ENCODE results near the gene CCDC191.

Gene CCDC191

DNA sequence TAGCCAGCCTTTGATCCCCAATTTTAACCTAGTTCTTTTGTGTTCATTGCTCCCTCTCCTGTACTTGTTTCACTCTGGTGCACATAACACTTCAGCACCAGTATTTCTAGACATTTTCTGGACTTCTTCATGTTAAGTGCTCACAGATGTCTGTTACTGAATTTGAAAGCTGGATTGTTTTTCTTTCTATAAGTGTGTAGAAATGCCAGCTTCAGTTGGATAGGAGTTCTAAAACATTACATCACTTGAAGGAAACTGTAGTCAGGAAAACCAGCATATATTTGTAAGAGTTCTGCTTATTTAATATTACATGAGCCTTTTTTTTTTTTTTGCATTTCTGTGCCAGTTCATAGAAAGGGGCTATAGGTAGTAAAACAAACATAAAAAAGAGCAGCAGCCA lies 21.8 kb upstream of the CCDC191 start:
- H3K4me1 Mint-ChIP-seq (ENCODE audit: low read depth), result no peaks in the 10 kb centered on the region
- no peak overlapping the region for H3K27ac Mint-ChIP-seq
- H3K36me3 Mint-ChIP-seq (ENCODE audit: low read depth), result peaks cover 34% of the 10 kb centered on the region
- H3K4me3 Mint-ChIP-seq, result no peak overlapping the region
- no peaks in the 10 kb centered on the region for H3K9me3 Mint-ChIP-seq
- no peaks in the 10 kb centered on the region for H3K27me3 Mint-ChIP-seq (ENCODE audit: low read depth)

DNA sequence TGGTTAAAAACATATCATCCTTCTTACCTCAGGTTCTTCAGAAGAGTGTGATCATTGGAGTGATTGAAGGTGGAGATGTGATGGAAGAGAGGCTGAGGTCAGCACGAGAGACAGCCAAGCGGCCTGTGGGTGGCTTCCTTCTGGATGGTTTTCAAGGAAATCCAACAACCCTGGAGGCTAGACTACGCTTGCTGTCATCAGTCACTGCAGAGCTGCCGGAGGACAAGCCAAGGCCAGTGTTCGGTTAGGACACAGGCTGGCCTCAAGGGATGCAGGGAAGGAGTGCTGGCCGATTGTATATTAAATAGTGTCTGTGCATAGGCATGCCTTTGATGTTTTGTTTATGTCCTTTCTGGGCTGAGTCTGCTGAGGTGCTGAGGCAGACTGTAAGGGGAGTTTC lies 20.4 kb upstream of the CCDC191 start:
- H3K9me3 Mint-ChIP-seq, result no peaks in the 10 kb centered on the region
- H3K36me3 Mint-ChIP-seq (ENCODE audit: low read depth), result peaks cover 38% of the 10 kb centered on the region
- H3K27ac Mint-ChIP-seq, result no peak overlapping the region
- no peak overlapping the region for H3K4me3 Mint-ChIP-seq
- no peaks in the 10 kb centered on the region for H3K27me3 Mint-ChIP-seq (ENCODE audit: low read depth)
- H3K4me1 Mint-ChIP-seq (ENCODE audit: low read depth), result no peaks in the 10 kb centered on the region

DNA sequence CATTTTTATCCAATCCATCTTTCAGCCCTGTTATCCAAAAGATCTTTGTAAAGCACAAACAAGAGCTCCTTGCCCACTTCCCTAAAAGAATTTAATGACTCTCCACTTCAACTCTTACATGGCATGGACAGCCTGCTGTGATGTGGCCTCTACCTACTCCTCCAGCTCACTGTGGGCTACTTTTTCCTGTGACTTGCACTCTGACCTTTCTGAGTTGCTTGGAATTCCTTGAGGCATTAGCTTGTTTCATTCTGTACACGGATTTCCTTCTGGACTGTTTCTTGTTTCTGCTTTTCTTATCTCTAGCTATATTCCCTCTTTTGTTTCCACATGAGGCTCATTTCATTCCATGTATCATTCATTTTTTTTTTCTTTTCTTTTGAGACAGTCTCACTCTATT lies 15.5 kb upstream of the CCDC191 start:
- H3K27ac Mint-ChIP-seq, result no peak overlapping the region
- no peaks in the 10 kb centered on the region for H3K9me3 Mint-ChIP-seq
- no peaks in the 10 kb centered on the region for H3K27me3 Mint-ChIP-seq (ENCODE audit: low read depth)
- H3K4me3 Mint-ChIP-seq, result no peak overlapping the region
- no peaks in the 10 kb centered on the region for H3K4me1 Mint-ChIP-seq (ENCODE audit: low read depth)
- peaks cover 39% of the 10 kb centered on the region for H3K36me3 Mint-ChIP-seq (ENCODE audit: low read depth)

DNA sequence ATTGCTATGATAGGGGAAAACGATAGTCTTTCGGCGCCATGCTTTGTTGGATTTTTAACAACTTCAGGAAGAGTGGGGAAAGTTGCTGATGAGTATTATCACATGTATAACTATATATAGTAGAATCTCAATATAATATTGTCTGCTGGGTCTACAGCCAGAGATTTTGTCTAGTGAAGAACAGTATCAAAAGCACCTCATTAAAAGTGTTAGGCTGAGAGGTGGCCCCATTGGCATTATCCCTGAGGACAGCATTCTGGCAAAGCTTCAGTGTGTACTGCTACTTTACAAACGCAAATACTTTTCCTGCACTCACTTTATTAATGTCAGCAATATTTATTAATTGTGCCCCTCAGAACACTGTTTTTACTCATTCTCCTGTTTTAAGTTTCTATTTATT lies 12.0 kb upstream of the CCDC191 start:
- no peaks in the 10 kb centered on the region for H3K27me3 Mint-ChIP-seq (ENCODE audit: low read depth)
- H3K36me3 Mint-ChIP-seq (ENCODE audit: low read depth), result peaks cover 32% of the 10 kb centered on the region
- no peaks in the 10 kb centered on the region for H3K4me1 Mint-ChIP-seq (ENCODE audit: low read depth)
- no peaks in the 10 kb centered on the region for H3K9me3 Mint-ChIP-seq
- H3K4me3 Mint-ChIP-seq, result no peak overlapping the region
- no peak overlapping the region for H3K27ac Mint-ChIP-seq

DNA sequence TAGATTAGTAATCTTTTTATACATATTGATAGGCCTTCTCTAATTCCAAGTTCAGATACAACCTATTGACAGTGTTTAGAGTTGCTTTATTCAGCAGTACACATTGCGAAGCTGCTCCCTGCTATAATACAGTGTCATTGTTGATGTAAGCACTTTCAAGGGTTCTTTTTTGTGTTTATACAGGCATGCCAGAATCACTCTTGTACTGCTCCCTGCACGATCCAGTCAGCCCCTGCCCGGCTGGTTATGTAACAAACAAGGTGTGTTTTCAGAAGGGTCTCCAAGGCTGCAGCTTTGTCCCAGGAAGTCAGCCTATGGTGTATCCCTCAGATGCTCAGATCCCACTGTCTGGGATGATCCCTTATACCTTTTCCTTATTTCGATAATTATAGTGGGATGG lies 11.5 kb upstream of the CCDC191 start:
- Mint-ChIP-seq H3K36me3 (ENCODE audit: low read depth) (peaks cover 30% of the 10 kb centered on the region), H3K9me3 (no peaks in the 10 kb centered on the region), H3K4me1 (ENCODE audit: low read depth) (no peaks in the 10 kb centered on the region), H3K27me3 (ENCODE audit: low read depth) (no peaks in the 10 kb centered on the region), H3K4me3 (no peak overlapping the region), H3K27ac (no peak overlapping the region)

DNA sequence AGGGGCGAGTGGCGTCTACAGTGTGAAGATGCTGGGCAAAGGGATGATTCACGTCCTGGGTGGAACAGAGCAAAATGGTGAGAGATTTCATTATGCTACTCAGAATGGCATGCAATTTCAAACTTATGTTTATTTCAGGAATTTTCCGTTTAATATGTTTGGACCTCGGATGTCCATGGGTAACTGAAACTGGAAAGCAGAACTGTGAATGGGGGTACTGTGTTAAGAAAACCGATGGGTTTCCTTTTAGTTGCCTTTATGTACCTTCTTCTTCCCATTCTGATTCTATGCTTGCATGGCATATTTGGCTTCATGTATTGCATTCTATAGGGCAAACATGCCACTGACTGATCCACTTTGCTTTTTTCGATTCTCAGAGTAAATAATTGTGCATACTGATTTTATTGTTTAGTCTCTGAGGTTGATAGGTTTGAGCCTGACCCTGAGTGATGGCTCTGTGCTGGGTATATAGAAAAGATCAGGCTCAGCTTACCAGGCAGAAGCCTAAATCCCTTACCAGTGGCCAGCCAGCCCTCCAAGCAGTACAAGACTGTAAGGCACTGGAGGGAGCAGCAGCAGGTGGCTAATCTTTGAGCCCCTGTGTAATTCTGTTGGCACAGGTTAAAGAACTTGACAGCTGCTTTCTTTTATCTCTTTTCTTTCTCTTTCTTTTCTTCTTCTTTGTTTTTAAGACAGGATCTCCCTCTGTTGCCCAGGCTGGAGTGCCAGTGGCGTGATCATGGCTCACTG lies 4.8 kb upstream of the CCDC191 start:
- H3K36me3 Mint-ChIP-seq (ENCODE audit: low read depth), result peaks cover 8% of the 10 kb centered on the region
- H3K4me1 Mint-ChIP-seq (ENCODE audit: low read depth), result peaks cover 17% of the 10 kb centered on the region

DNA sequence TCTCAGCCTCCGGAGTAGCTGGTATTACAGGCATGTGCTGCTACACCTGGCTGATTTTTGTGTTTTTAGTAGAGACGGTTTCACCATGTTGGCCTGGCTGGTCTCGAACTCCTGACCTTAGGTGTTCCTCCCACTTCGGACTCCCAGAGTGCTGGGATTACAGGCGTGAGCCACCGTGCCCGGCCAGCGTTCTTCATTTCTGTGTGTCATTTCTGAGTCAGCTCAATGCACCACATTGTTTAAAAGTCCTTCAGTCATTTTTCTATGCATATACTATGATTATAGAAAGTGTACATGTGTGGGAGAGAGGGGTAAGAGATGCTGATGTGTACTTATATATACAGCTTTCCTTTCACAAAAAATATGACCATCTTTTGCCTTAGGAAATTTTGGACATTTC lies 2.3 kb upstream of the CCDC191 start:
- Mint-ChIP-seq H3K4me3 (peak overlapping the region; percentile 65), H3K27me3 (ENCODE audit: low read depth) (no peaks in the 10 kb centered on the region), H3K4me1 (ENCODE audit: low read depth) (peaks cover 26% of the 10 kb centered on the region), H3K27ac (no peak overlapping the region), H3K36me3 (ENCODE audit: low read depth) (peaks cover 4% of the 10 kb centered on the region), H3K9me3 (no peaks in the 10 kb centered on the region)

More for the DNA sequence above, 4.8 kb upstream of the CCDC191 start:
- no peak overlapping the region for H3K27ac Mint-ChIP-seq
- no peaks in the 10 kb centered on the region for H3K9me3 Mint-ChIP-seq
- H3K27me3 Mint-ChIP-seq (ENCODE audit: low read depth), result no peaks in the 10 kb centered on the region
- H3K4me3 Mint-ChIP-seq, result no peak overlapping the region

DNA sequence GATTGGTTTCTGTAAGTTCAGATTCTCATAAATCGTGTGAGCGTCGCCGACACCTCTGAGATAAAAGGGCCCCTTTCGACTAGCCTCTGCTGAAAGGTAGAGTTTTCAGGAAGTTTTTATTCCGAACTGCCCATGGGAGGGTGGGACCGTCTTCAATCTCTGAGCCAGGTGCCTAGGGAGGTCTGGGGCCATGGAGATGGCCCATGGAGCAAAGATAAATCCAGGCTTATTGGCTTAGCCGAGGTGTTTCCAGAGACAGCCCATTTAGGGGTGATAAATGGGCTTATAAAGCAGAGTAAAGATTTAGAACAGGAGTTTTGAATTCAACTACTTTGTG lies 653 bp upstream of the CCDC191 start:
- H3K27me3 Mint-ChIP-seq (ENCODE audit: low read depth), result no peaks in the 10 kb centered on the region
- peak overlapping the region; percentile 97 for H3K4me3 Mint-ChIP-seq
- H3K9me3 Mint-ChIP-seq, result no peaks in the 10 kb centered on the region
- peaks cover 4% of the 10 kb centered on the region for H3K36me3 Mint-ChIP-seq (ENCODE audit: low read depth)
- peaks cover 26% of the 10 kb centered on the region for H3K4me1 Mint-ChIP-seq (ENCODE audit: low read depth)
- H3K27ac Mint-ChIP-seq, result peak overlapping the region; percentile 96

DNA sequence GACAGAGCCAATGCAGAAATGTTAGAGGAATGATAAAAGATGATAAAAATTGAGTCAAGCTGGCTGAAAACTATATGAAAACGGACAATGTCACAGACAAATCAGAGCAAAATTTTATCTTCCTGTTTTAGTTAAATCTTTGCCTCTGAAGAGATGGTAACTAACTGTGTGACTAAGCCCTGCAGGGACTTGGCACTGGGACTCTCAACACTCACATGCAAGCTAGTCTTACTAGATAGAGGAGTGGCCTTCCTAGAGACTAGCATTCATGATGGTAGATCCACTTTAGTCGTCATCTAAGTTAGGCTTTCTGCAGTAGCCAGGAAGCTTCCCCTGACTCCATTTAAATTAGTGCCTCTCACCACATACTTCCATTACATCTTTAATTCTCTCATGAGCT lies 4.1 kb downstream of the CCDC191 start:
- Mint-ChIP-seq H3K36me3 (ENCODE audit: low read depth) (peaks cover 3% of the 10 kb centered on the region), H3K9me3 (no peaks in the 10 kb centered on the region), H3K4me3 (no peak overlapping the region), H3K27ac (no peak overlapping the region), H3K4me1 (ENCODE audit: low read depth) (peaks cover 13% of the 10 kb centered on the region), H3K27me3 (ENCODE audit: low read depth) (peaks cover 3% of the 10 kb centered on the region)

DNA sequence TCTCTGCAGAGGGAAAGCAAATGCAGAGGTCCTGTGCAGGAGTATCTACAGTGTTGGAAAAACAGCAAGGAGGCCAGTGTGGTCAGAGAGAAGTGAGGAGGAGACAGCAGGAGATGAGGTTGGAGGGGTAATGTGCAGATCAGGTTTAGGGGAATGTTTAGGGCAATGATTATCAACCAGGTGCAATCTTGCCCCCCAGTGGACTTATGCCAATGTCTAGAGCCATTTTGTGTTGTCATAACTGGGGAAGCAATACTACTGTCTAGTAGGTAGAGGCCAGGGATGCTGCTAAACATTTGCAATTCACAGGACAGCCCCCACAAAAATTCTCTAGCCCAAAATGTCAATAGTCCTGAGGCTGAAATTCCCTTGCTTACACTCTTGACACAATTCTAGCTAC lies 13.1 kb downstream of the CCDC191 start:
- Mint-ChIP-seq H3K9me3 (no peaks in the 10 kb centered on the region), H3K36me3 (ENCODE audit: low read depth) (no peaks in the 10 kb centered on the region), H3K27ac (no peak overlapping the region), H3K27me3 (ENCODE audit: low read depth) (peaks cover 5% of the 10 kb centered on the region), H3K4me3 (no peak overlapping the region), H3K4me1 (ENCODE audit: low read depth) (no peaks in the 10 kb centered on the region)

DNA sequence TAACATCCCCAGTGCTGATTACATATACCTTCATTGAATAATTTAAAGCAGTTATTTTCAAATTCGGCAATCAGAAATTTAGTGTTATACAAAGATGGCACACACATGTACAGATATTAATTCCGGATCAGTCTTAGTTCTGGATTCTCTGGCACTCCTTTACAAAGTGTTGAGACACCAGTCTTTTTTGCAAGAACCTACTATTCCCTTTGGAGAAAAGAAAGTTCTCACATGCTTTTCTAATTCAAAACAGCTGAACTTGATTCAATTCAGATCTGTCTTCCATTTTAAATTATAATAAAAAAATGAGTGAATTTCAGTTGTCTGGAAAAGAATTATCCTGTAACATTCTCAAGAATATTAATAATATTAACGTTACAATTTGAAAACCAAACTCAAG lies 20.4 kb downstream of the CCDC191 start:
- H3K4me3 Mint-ChIP-seq, result no peak overlapping the region
- H3K27me3 Mint-ChIP-seq (ENCODE audit: low read depth), result no peaks in the 10 kb centered on the region

DNA sequence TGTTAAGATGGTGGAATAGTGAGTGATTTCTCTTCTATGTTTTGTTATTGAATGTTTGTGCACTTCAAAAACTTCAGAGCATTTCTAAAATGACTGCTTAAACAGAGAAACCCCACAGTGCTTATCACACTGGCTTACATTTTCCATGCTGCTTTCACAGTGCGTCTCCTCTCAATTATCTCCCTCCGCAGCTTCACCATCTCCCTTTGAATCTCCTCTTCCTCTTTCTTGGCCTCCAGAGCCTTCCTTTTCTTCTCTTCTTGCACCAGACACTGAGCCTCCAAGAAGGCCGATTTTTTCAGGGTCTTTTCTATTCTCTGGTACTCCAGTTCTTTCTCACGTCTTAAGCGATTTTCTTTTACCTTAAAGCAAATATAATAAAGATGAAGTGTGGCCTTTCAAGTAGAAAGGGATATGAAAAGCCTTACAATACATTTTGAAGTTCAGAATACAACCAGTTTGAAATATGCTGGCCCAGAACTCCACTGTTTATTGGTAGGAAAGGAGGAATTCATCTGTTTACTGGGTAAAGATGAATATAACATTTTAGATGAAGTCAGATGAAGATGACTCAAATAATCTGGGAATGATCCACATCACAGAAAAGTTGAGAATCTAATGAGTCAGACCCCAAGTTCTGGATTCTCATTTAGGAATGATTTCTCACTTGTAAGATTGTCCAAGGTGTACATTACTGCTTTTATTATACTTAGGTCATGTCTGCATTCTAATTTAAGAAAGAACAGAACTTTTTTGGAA lies 21.4 kb downstream of the CCDC191 start:
- Mint-ChIP-seq H3K9me3 (no peaks in the 10 kb centered on the region), H3K27ac (no peak overlapping the region), H3K4me1 (ENCODE audit: low read depth) (no peaks in the 10 kb centered on the region)

More for the DNA sequence above, 20.4 kb downstream of the CCDC191 start:
- Mint-ChIP-seq H3K9me3 (no peaks in the 10 kb centered on the region), H3K4me1 (ENCODE audit: low read depth) (no peaks in the 10 kb centered on the region), H3K27ac (no peak overlapping the region), H3K36me3 (ENCODE audit: low read depth) (peaks cover 1% of the 10 kb centered on the region)

DNA sequence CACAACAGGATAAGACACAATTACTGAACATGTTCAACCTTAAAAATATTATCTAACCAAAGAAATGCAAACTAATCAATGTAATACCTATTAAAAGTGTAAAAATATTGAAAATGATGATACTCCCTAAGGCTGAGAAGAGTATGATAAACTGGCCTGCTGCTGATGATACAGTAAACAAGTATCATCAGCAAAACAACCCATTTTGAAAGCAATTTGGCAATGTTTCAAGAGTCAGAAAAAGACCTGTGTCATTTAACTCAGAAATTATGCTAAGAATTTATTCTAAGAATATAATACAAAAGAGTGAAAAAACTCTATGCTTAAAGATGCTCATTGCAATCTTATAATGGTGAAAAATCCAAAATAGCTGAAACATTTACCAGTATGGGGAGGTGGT lies 22.1 kb downstream of the CCDC191 start:
- H3K36me3 Mint-ChIP-seq (ENCODE audit: low read depth), result peaks cover 1% of the 10 kb centered on the region
- H3K27ac Mint-ChIP-seq, result no peak overlapping the region
- no peak overlapping the region for H3K4me3 Mint-ChIP-seq
- no peaks in the 10 kb centered on the region for H3K27me3 Mint-ChIP-seq (ENCODE audit: low read depth)
- no peaks in the 10 kb centered on the region for H3K9me3 Mint-ChIP-seq
- H3K4me1 Mint-ChIP-seq (ENCODE audit: low read depth), result no peaks in the 10 kb centered on the region

More for the DNA sequence above, 21.4 kb downstream of the CCDC191 start:
- Mint-ChIP-seq H3K27me3 (ENCODE audit: low read depth) (no peaks in the 10 kb centered on the region), H3K36me3 (ENCODE audit: low read depth) (peaks cover 1% of the 10 kb centered on the region), H3K4me3 (no peak overlapping the region)

DNA sequence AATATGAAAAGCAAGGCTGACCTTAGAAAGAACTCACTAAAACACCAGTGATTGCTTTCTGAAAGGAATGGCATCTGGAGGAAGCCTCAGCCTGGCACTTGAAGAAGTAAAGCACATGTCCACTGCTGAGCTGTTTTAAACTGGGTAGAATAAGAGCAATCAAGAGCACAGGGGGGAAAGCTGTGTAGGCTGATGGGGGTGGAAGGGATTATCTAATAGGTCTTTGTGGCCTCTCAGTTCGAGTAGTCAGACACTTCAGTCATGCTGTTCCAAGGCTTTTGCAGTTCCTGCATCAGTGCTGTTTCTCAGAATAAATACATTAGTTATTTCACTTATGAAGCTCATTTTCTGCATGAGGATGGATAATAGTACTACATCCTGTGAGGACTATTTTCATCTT lies 22.6 kb downstream of the CCDC191 start:
- H3K4me3 Mint-ChIP-seq, result no peak overlapping the region
- H3K27me3 Mint-ChIP-seq (ENCODE audit: low read depth), result no peaks in the 10 kb centered on the region
- H3K36me3 Mint-ChIP-seq (ENCODE audit: low read depth), result peaks cover 1% of the 10 kb centered on the region
- no peaks in the 10 kb centered on the region for H3K9me3 Mint-ChIP-seq
- H3K27ac Mint-ChIP-seq, result no peak overlapping the region
- no peaks in the 10 kb centered on the region for H3K4me1 Mint-ChIP-seq (ENCODE audit: low read depth)

DNA sequence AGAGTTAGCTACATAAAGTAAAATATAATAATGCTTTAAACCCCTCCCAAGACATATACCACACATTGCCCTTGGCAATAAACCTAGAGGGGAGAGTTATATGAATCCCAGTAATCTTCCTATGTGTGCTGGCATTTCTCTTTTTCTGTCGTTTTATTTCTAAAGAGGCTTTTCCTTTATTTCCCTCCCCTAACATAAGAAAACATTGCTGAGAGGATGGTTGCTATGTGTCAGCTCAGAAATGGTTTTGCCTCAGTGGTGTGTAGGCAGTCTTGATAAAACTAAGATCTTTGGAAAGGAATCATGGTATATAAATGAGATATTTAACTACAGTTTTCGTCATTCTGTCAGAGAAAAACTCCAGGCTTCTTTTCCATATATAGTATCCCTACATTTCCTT lies 30.0 kb downstream of the CCDC191 start:
- H3K4me1 Mint-ChIP-seq (ENCODE audit: low read depth), result peaks cover 4% of the 10 kb centered on the region
- H3K27ac Mint-ChIP-seq, result no peak overlapping the region
- no peak overlapping the region for H3K4me3 Mint-ChIP-seq
- H3K36me3 Mint-ChIP-seq (ENCODE audit: low read depth), result no peaks in the 10 kb centered on the region
- no peaks in the 10 kb centered on the region for H3K9me3 Mint-ChIP-seq
- no peaks in the 10 kb centered on the region for H3K27me3 Mint-ChIP-seq (ENCODE audit: low read depth)
